Left colon (tissue), 2 donors: ENCODE data around the gene CNNM3. TPM values are rescaled to one million over a fixed set of nuclear protein-coding genes. Genes with fewer than 3 reads are reported as not detected.
A peak's percentile ranks its signal among the peaks of the same experiment; 100 is the strongest.
"Not testable (repeated sequence)": the region's sequence is repeated elsewhere in the genome, so short reads cannot be mapped to it uniquely, and the experiment has no call there.

Experiments used
- ATAC-seq: fragments of 200-7000 bp; cut with Tn5 transposase; one replicate; pipeline ENCODE4 v1.9.1; 2020; ENCODE audit warnings: mild to moderate bottlenecking, moderate library complexity
- DNase-seq, 2 donors: peaks; one replicate each; pipeline ENCODE4 v3.0.0-alpha.2; 2020
- intact Hi-C, 2 donors: fragments of 100-400 bp; cut with DNase I in 1 of 2; cut with micrococcal nuclease in 1 of 2; formaldehyde crosslinking; loops; one replicate each; pipeline versions ENCODE4 v1.11.2 to v1.14.0; 2022; cut with DNase I, micrococcal nuclease
- total RNA-seq, 2 donors: library from RNA; stranded (reverse); fragmentation: NEBNext Ultra II Directional; extraction: Animal tissue kit (Norgen Biotek cat#: 25700); gene quantifications; one replicate each; pipeline ENCODE4 v1.2.1, GENCODE V29; 2021
- donor health status: DM: no; HTN: no; CAD: no.
- donor health status: DM: yes; HTN: yes; CAD: no.

Gene CNNM3
- total RNA-seq, 2 donors from 2014 or later = 25.4 to 25.8 TPM

DNA sequence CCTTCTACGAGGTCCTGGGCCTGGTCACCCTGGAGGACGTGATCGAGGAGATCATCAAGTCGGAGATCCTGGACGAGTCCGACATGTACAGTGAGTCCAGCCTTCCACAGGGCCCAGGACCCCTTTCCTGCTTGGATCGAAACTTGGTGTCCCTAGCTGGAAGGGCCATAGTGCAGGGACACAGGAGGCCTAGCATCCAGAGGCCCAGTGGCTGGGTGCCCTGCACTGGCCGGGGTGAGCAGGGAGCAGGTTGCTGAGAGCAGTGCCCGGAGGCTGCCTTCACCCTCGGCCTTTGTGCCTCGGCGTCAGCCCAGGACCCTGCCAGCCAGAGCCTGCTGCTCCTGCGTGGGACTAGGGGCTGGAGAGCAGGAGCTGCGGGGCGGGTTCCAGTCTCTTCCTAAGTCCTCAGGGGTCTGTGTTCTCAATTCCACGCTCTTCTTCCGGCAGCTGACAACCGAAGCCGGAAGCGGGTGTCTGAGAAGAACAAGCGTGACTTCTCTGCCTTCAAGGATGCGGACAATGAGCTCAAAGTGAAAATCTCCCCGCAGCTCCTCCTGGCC is 18.9 kb upstream of the CNNM3 start:
- ATAC-seq (no peak), DNase-seq (no peak)
- intact Hi-C loops = no loop called here

DNA sequence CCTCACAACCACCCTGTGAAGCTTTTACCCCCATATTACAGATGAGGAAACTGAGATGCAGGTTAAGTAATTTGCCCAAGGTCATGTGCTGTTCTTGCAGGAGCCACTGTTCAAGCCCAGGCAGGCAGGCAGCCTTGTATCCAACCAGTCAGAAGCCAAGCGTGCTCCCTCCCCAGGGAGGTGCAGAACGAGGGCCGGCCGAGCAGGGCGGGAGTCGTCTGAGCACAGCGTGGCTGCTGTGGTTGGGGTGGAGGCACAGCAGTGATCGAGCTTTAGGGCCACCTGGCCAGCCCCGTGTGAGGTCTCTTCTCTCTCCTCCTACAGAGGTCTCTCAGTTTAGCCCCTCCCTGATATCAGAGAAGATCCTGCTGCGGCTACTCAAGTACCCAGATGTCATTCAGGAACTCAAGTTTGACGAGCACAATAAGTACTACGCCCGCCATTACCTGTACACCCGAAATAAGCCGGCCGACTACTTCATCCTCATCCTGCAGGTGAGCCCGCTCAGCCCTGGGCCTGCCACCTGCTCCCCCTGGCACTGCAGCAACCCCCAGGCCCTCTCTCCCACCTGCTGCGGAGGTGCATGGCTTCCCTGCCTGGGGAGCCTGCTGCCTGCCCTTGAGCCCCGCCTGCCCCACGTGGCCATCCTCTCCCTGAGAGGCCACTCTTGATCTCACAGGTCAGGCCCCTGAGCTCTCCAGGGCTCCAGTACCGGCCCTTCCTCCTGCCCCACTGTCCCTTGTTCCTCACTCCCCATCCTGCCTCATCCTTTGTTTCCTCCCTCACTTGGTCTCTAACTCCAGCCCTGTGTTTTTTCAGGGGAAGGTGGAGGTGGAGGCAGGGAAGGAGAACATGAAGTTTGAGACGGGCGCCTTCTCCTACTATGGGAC is 17.1 kb upstream of the CNNM3 start:
- DNase-seq (no peak), ATAC-seq (no peak)
- intact Hi-C loops = no loop called here

DNA sequence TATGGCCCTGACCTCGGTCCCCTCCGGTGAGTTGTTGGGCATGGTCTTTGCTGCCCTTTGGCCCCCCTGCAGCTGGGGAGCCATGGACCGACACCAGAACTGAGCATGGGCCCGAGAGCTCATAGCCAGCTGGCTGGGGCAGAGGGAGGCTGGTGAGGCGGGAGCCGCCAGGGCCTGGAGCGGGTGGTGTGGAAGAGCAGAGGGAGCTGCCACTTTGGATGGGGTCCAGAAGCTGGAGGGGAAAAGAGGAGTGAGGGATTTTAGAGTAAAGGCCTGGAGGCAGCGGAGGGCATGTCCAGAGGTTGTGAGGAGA is 16.5 kb upstream of the CNNM3 start:
- no peak for DNase-seq
- ATAC-seq = no peak
- intact Hi-C loops = no loop called here

DNA sequence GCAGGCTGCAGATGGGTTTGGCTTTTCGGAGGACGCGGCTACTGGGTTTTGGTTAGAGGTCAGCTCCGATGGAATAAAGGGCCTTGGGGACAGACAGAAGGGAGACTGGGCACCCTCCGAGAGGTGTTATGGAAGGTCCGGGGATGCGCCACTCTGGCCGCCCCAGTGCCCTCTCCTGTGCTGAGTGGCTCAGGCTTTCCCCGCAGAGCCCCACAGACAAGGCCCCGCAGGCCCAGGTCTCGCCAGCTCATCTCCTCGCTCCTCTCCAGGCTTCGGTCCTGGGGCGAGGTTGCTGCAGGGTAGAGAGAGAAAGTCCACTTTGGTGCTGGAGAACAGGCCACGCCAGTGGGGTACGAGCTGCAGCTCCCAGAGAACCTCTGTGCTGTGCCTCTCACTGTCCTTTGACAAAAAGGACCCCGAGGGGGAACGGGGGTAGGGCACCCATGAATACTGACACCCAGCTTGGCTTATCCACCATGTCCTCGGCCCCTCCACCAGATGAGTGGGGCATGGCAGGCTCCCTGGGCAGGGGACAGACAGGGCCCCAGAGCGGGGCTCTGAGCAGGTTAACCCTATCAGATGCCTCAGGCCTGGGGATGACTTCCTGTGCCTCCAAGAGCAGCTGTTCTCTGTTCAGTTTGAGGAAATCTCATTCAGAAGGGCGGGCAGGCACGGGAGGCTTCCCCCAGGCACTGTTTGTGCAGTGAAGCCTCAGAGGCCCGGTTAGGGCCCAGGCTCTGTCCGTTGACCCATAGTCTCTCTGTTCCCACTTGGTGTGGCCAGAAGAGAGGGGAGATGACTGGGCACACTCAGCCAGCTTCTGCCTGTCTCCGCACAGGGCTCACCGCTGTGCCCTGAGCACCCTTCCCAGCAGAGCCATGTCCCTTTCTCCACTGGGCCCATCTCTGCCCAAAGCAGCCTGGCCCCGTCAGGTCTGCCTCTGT is 15.7 kb upstream of the CNNM3 start:
- intact Hi-C loops = loop anchor here in 1 of 2 donors (5.0 kb wide), 1 partner anchor 163 kb away; the partner anchor contains the start of gene KANSL3
- no peak for DNase-seq
- peak; percentile 14 for ATAC-seq

DNA sequence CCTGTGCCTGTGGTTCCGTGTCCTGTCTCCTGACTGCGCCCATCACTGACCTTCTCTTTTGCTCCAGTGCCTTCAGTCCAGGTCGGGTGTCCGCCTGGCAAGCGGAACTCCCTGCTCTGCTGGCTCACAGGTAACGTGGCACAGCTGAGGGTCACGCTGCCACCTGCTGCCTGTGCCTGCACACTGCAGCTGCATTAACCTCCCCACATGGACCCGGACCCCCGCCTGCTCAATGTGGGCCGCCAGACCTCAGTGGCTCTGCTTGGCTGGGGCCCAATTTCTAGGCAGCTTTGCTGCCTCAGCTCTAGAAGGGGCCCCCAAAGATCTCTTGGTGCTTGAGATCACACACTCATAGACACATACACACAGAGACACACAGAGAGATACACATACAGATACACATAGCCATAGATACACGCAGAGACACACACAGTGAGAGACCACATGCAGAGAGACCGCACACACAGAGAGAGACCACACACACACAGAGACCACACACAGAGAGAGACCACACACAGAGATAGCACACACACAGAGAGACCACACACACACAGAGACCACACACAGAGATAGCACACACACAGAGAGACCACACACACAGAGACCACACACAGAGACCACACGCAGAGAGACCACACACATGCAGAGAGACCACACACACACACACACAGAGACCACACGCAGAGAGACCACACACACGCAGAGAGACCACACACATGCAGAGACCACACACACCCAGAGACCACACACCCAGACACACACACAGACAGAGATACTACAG is 14.9 kb upstream of the CNNM3 start:
- peak; percentile 79 to 85 for DNase-seq
- ATAC-seq = peak; percentile 93
- intact Hi-C loops = loop anchor here in 1 of 2 donors (5.0 kb wide), 1 partner anchor 164 kb away; the partner anchor contains the start of gene KANSL3

DNA sequence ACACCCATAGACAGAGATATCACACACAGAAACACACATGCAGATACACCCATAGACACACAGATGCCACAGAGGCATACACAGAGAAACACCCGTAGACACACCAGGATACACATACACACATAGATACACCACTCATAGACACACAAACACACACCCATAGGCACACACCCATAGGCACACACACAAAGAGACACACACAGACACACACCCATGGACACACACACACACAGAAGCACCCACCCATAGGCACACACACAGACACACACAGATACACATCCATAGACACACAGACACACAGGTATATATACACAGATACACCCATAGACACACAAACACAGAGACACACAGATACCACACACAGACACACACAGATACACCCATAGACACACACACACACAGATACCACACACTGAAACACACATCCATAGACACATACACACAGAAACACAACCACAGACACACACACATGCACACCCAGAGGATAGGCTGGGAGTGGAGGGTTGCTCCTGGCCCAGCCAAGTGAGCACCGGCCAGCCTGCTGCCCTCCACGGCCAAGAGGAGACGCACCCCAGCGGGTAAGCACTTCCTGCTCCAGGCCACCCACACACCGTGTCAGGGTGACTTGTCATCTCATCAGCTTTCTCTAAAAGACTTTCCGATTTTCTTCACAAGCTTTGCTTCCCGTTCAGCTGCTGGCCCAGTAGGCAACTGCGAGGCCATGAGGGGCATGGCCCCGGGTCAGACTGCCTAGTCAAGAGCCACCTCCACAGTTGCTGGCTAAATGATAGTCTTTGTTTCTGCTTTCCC is 14.1 kb upstream of the CNNM3 start:
- DNase-seq = no peak
- ATAC-seq = no peak
- intact Hi-C loops = loop anchor here in 1 of 2 donors (5.0 kb wide), 1 partner anchor 165 kb away; the partner anchor contains the start of gene KANSL3

DNA sequence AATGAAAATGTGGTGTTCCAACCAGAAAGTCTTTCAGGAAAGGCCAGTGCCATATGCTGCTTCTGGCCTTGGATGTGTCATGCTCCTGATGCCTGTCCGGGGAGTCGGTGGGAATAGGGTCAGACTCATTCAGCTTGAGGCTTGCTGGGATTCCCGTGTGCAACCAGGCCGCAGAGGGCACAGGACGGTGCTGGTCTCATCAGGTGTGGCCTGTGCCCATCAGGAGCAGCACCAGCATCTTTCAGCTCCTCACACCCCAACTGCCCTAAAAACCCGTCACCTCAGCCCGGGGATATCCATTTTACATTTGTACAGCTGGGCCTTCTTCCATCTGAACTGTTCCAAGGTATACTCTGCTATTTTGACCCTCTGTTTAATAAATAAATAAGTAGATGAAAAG is 13.3 kb upstream of the CNNM3 start:
- intact Hi-C loops = loop anchor here in 1 of 2 donors (5.0 kb wide), 1 partner anchor 165 kb away; the partner anchor contains the start of gene KANSL3
- ATAC-seq (no peak), DNase-seq (no peak)

DNA sequence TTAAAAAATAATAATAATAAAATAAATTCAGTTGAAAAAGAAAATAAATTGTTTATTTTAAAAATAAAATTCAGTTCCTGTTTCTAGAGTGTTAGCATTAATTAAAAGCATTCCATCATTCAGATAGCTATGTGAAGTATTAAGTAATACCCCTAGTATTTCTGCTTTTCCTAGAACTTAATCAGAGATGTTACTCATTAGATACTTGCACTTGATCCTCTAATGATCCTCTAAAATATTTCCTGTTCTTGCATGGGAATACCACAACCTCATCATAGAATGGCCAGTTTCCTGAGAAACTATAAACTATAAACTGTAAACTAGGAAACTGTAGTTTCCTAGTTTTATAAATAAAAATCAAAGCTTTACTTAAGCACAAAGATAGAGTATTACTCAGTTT is 11.1 kb upstream of the CNNM3 start:
- DNase-seq (no peak), ATAC-seq (no peak)
- intact Hi-C loops = loop anchor here in 1 of 2 donors (5.0 kb wide), 1 partner anchor 168 kb away; the partner anchor contains the start of gene KANSL3

DNA sequence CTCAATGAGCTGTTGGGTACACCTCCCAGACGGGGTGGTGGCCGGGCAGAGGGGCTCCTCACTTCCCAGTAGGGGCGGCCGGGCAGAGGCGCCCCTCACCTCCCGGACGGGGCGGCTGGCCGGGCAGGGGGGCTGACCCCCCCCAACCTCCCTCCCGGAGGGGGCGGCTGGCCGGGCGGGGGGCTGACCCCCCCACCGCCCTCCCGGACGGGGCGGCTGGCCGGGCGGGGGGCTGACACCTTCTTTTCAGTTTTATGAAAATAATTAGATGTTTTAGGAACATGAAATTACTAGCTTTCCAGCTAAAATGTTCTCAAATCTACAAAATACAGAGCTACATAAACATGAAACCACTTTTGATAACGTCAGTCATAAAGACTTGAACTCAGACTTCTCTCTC is 10.1 kb upstream of the CNNM3 start:
- intact Hi-C loops, DNase-seq, ATAC-seq: not testable (repeated sequence)

DNA sequence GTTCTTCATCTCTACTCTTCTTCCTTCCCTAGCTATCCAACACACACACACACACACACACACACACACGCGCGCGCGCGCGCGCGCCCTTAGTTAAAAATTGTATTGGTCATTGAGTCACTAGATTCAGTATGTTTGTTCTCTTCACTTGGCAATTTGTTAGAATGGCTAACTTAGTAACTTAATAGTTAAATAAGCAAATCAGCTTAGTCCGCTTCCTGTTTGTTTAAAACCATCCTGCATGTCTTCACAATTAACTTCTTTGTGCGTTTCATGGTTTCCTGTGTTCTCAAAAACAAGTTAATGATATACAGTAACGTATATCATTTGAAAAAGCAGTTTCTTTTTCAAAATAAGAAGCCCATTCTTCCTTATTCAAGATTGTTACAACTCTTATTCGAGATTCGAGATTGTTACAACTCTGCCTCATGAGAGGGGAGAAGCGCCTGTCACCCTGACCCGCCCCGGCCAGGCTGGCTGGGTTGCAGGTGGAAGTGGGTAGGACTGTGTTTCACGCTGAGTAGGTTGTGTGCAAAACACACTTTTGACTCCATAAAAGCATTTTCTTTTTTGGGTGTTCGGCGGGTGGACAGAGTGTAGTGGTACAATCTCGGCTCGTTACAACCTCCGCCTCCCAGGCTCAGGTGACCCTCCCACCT is 9.5 kb upstream of the CNNM3 start:
- intact Hi-C loops = no loop called here
- ATAC-seq (no peak), DNase-seq (no peak)

DNA sequence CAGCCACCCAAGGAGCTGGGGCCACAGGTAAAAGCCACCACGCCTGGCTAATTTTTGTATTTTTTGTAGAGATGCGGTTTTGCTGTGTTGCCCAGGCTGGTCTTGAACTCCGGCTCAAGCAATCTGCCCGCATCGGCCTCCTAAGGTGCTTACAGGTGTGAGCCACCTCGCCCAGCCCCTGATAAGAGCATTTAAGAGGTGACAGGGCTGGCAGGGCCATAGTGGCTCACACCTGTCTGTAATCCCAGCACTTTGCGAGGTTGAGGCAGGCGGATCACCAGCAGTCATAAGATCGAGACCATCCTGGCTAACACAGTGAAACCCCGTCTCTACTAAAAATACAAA is 9.0 kb upstream of the CNNM3 start:
- intact Hi-C loops = no loop called here
- no peak for DNase-seq
- no peak for ATAC-seq

DNA sequence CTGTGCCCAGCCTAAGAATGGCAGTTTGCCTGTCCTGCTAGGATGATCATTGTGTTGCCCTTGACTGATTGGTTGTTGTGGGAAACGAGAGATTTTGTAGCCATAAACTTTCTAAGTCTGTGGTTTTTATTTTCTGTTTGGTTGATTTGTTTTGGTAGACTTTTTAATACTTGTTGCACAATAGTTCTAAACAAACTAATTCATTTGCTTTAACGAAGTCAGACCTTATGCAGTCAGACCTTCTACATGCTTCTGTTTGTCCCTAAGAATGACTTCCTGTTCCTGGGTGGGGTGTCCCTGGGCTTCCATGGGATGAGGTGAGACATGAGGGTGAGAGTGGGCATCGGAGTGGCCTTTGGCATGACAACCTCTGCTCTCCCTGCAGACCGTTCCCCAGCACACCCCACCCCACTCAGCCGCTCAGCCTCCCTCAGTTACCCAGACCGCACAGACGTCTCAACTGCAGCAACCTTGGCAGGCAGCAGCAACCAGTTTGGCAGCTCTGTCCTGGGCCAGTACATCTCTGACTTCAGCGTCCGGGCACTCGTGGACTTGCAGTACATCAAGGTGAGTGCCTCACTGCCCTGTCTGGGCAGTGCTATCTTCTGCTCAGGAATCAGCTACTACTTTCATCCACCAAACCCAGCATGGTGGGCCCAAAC is 7.8 kb upstream of the CNNM3 start:
- intact Hi-C loops = no loop called here
- ATAC-seq (no peak), DNase-seq (no peak)

DNA sequence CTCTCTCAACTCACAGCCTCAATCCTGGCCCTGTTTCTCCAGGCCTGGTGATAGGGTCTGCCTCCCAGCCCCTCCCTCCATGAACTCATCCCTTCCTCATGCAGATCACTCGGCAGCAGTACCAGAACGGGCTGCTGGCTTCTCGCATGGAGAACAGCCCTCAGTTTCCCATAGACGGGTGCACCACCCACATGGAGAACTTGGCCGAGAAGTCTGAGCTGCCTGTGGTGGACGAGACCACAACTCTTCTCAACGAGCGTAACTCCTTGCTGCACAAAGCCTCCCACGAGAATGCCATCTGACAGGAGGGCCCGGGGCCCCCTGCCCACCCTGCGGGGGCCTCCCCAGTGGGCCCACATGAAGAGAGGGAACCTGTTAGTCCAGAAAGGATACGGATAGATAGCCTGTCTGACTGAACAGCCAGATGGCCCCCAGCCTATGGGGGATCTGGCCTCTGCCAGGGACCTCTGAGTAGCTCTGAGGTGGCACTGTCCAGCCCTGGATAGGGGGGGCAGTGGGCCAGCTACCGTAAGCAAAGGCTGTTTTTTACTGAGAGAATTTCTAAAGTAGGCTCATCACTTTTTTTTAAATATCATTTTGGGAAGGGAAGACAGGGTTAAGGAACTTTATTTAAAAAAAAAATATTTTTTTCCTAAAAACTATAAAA is 6.7 kb upstream of the CNNM3 start:
- ATAC-seq (no peak), DNase-seq (no peak)
- intact Hi-C loops = no loop called here

DNA sequence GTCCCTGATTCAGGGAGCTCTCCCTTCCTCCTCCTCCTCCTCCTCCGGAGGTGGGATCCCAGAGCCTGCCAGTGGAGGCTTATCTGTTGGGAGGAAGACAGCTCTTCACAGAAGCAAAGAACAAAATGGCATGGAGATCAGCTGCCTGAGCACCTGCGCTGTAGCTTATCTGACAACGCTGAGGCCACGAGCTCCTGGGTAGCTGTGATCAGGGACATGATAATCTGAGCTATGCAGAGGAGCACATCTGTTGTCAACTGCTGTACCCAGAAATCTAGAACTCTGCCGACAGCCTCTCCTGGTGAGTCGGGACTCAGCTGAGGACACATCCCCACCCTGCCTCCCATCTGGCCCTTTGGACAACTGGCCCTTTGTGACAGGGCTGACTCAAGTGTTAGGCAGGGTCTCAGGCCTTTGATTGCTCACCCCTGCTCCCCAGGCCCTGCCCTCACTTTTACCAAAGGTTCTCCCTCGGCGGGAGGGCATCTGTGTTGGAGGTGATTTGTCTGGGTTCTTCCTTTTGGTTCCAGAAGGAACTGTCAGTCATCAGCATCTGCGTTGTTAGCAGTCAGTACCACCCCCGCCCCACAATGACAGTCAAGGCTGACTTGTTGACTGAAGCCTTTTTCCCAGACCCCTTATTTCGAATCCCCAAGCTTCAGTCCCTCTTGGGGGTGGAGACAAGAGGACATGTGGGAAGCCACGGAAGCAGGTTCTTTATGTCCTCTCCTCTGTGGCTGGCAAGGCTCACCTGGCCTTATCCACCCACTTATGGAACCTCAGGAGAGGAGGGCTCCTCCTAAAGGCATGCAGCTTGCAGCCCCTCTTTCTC is 5.9 kb upstream of the CNNM3 start:
- no peak for DNase-seq
- intact Hi-C loops = no loop called here
- no peak for ATAC-seq

DNA sequence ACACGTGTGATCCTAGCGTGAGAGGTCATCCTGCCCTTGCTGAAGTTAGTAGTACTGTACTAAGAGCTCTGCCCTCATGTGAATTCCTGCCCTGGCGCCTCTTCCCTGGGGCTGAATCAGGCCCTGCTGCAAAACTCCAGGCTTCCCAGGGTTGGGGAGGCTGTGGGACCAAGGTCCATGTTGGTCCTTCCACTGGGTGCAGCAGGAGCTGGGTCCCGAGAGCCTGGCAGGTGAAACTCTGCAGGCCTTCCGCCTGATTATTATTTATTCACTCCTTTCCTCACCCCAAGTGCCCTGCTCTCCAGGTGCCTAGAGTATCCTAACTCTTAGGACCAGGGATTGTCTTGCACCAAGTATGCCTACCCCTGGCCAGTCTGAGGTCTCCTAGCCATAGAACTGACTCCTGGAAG is 5.3 kb upstream of the CNNM3 start:
- ATAC-seq (peak; percentile 8), DNase-seq (no peak)
- intact Hi-C loops = no loop called here
